Osteocyte (in vitro differentiated cells): ENCODE results near the gene PKP1. TPM values are rescaled to one million over a fixed set of nuclear protein-coding genes. Genes with fewer than 3 reads are reported as not detected.

Experiments
- DNase-seq: peaks from one replicate; pipeline ENCODE4 v3.0.0; 2021; ENCODE audit warnings: mixed read lengths; ENCODE audit not compliant: unreplicated experiment; ENCODE audit errors: extremely low spot score
- H3K27ac Mint-ChIP-seq: one replicate; pipeline ENCODE4 v1.8.0; 2021; ENCODE audit warnings: mild to moderate bottlenecking, mixed read lengths; ENCODE audit not compliant: unreplicated experiment
- H3K27me3 Mint-ChIP-seq: one replicate; pipeline ENCODE4 v1.8.0; 2021; ENCODE audit warnings: mixed read lengths; ENCODE audit not compliant: unreplicated experiment
- H3K36me3 Mint-ChIP-seq: one replicate; pipeline ENCODE4 v1.8.0; 2021; ENCODE audit warnings: mixed read lengths; ENCODE audit not compliant: unreplicated experiment
- H3K4me1 Mint-ChIP-seq: one replicate; pipeline ENCODE4 v1.8.0; 2021; ENCODE audit warnings: mixed read lengths; ENCODE audit not compliant: unreplicated experiment
- H3K4me3 Mint-ChIP-seq: one replicate; pipeline ENCODE4 v1.8.0; 2021; ENCODE audit warnings: mild to moderate bottlenecking, moderate library complexity, mixed read lengths; ENCODE audit not compliant: unreplicated experiment
- H3K9me3 Mint-ChIP-seq: one replicate; pipeline ENCODE4 v1.8.0; 2021; ENCODE audit warnings: mixed read lengths; ENCODE audit not compliant: unreplicated experiment
- CTCF ChIP-seq: fragments of 200-600 bp; sonication (generic); IDR thresholded peaks from 2 replicates; pipeline ENCODE4 v1.5.0; 2021; ENCODE audit warnings: antibody characterized with exemption, mild to moderate bottlenecking, moderate library complexity
- total RNA-seq: library from RNA; stranded (reverse); gene quantifications from 2 replicates; pipeline ENCODE4 v1.2.1, GENCODE V29; 2021

The PKP1 gene
- total RNA-seq, 1 donor from 2014 or later = not detected

DNA sequence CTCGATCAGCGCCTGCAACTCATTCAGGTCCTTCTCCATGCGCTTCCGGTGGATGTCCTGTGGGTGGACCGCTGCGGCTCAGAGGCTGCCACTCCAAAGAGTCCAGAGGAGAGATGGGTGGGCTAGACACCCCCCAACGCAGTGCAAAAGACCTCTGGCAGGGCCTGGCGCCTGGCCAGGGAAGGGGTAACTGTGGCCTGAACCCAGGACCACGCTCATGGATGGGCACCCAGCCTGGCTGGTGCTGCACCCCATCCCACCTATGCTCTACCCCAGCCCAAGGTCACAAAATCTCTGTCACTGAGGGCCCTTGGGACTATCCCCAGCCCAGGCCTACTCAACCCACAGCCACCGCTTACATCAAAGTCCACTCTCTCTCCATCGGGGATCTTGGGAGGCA, 81.9 kb downstream of the PKP1 start:
- Mint-ChIP-seq H3K36me3 (peaks cover 2% of the 10 kb centered on the region), H3K9me3 (no peaks in the 10 kb centered on the region), H3K27me3 (peaks cover 41% of the 10 kb centered on the region), H3K27ac (no peak overlapping the region), H3K4me3 (no peak overlapping the region), H3K4me1 (no peaks in the 10 kb centered on the region)
- no peak for DNase-seq
- no peak for TF ChIP-seq CTCF

- DNase-seq = no peak
- Mint-ChIP-seq H3K36me3 (peaks cover 2% of the 10 kb centered on the region), H3K9me3 (no peaks in the 10 kb centered on the region), H3K27me3 (peaks cover 52% of the 10 kb centered on the region), H3K4me1 (no peaks in the 10 kb centered on the region), H3K27ac (no peak overlapping the region), H3K4me3 (no peak overlapping the region)
- no peak for TF ChIP-seq CTCF
Measured at GRCh38 chr1:201366696-201367095, 83.4 kb downstream of the PKP1 start.

GRCh38 chr1:201369209-201369608, 85.9 kb downstream of the PKP1 start:
- peaks cover 59% of the 10 kb centered on the region for H3K27me3 Mint-ChIP-seq
- no peaks in the 10 kb centered on the region for H3K4me1 Mint-ChIP-seq

GRCh38 chr1:201370500-201370899, 87.2 kb downstream of the PKP1 start:
- Mint-ChIP-seq H3K4me3 (no peak overlapping the region), H3K27me3 (peaks cover 69% of the 10 kb centered on the region), H3K27ac (no peak overlapping the region), H3K36me3 (peaks cover 2% of the 10 kb centered on the region), H3K9me3 (no peaks in the 10 kb centered on the region), H3K4me1 (no peaks in the 10 kb centered on the region)
- TF ChIP-seq CTCF = no peak
- no peak for DNase-seq

More at GRCh38 chr1:201369209-201369608, 85.9 kb downstream of the PKP1 start:
- DNase-seq = no peak
- Mint-ChIP-seq H3K27ac (no peak overlapping the region), H3K9me3 (no peaks in the 10 kb centered on the region), H3K36me3 (peaks cover 2% of the 10 kb centered on the region), H3K4me3 (no peak overlapping the region)
- TF ChIP-seq CTCF = no peak

- Mint-ChIP-seq H3K36me3 (peaks cover 2% of the 10 kb centered on the region), H3K4me1 (peaks cover 6% of the 10 kb centered on the region), H3K4me3 (no peak overlapping the region), H3K27me3 (peaks cover 69% of the 10 kb centered on the region), H3K9me3 (no peaks in the 10 kb centered on the region), H3K27ac (no peak overlapping the region)
- TF ChIP-seq CTCF = no peak
- no peak for DNase-seq
Measured at GRCh38 chr1:201371276-201371675, 88.0 kb downstream of the PKP1 start.
